ENCODE results near the gene TCP11. TPM values are rescaled to one million over a fixed set of nuclear protein-coding genes. Genes with fewer than 3 reads are reported as not detected.

TCP11 gene
- total and polyA plus RNA-seq, 4 donors = 0.05 to 0.19 TPM; not detected in 2

DNA sequence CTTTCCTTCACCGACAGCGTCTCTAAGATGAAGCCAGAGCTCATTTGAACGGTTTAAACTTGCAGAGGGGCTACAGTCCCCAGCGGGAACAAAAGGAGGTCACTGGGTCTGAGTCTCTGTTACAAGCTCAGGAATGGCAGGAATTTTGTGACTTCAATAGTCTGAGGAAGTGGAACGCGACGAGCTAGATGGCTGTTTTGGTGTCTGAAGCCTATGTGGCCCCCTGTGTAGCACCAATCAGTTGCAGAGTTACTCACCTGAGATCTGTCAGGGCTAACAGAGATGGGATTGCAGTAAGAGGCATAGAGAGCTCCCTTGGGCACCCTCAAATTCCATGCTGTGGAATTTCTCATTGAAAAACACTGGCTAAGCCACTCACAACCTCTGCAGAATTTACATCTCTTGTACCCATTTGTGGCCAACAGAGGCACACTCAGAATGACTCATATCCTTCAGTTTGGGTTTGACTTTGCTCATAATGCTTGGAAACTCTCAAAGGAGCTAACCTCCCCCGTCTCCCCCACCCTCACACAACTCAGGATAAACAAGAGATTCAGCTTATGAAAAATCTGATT is 7.1 kb upstream of the TCP11 start:
- Histone ChIP-seq H3K9me3 (ENCODE audit: control insufficient read depth in 4 of 4, low read length in 3 of 4) (no peaks in the 10 kb centered on the region), H3K27ac (ENCODE audit: low read depth in 1 of 2, low read length in 2 of 2) (no peak overlapping the region), H3K27me3 (ENCODE audit: control insufficient read depth in 4 of 4, insufficient read depth in 4 of 4, low read length in 3 of 4) (no peaks in the 10 kb centered on the region), H3K4me1 (ENCODE audit: control insufficient read depth in 4 of 4, insufficient read depth in 4 of 4, low read length in 3 of 4) (no peaks in the 10 kb centered on the region), H3K4me3 (ENCODE audit: low read depth in 1 of 3, low read length in 3 of 3) (no peak overlapping the region), H3K9ac (ENCODE audit: low read depth in 1 of 2, low read length in 2 of 2) (no peak overlapping the region), H3K36me3 (ENCODE audit: control insufficient read depth in 4 of 4, insufficient read depth in 3 of 4, low read depth in 1 of 4, low read length in 3 of 4) (no peaks in the 10 kb centered on the region)
- 77% methylated on average over 8 of the region's 8 CpGs for WGBS
- DNase-seq (ENCODE audit: low spot score) = no peak
- TF ChIP-seq EGR1 (IDR thresholded peaks at IDR 0.05; ENCODE audit: low read depth in 2 of 2) = no peak
- TF ChIP-seq HNF4G (IDR thresholded peaks at IDR 0.05) = no peak
- TF ChIP-seq HNF4A (conservative IDR thresholded peaks at IDR 0.05) = no peak
- TF ChIP-seq, protein P1, sequence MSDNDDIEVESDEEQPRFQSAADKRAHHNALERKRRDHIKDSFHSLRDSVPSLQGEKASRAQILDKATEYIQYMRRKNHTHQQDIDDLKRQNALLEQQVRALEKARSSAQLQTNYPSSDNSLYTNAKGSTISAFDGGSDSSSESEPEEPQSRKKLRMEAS (IDR thresholded peaks at IDR 0.05) = no peak
- no peak for TF ChIP-seq JUND (IDR thresholded peaks at IDR 0.05)
- TF ChIP-seq FOXA1 (IDR thresholded peaks at IDR 0.05) = no peak
- no peak for TF ChIP-seq RXRA (IDR thresholded peaks at IDR 0.05)
- no peak for TF ChIP-seq YY1 (IDR thresholded peaks at IDR 0.05)
- TF ChIP-seq SP1 (IDR thresholded peaks at IDR 0.05) = no peak
- TF ChIP-seq, protein P2, sequence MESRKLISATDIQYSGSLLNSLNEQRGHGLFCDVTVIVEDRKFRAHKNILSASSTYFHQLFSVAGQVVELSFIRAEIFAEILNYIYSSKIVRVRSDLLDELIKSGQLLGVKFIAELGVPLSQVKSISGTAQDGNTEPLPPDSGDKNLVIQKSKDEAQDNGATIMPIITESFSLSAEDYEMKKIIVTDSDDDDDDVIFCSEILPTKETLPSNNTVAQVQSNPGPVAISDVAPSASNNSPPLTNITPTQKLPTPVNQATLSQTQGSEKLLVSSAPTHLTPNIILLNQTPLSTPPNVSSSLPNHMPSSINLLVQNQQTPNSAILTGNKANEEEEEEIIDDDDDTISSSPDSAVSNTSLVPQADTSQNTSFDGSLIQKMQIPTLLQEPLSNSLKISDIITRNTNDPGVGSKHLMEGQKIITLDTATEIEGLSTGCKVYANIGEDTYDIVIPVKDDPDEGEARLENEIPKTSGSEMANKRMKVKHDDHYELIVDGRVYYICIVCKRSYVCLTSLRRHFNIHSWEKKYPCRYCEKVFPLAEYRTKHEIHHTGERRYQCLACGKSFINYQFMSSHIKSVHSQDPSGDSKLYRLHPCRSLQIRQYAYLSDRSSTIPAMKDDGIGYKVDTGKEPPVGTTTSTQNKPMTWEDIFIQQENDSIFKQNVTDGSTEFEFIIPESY (IDR thresholded peaks at IDR 0.05) = no peak
- TF ChIP-seq, protein P3, sequence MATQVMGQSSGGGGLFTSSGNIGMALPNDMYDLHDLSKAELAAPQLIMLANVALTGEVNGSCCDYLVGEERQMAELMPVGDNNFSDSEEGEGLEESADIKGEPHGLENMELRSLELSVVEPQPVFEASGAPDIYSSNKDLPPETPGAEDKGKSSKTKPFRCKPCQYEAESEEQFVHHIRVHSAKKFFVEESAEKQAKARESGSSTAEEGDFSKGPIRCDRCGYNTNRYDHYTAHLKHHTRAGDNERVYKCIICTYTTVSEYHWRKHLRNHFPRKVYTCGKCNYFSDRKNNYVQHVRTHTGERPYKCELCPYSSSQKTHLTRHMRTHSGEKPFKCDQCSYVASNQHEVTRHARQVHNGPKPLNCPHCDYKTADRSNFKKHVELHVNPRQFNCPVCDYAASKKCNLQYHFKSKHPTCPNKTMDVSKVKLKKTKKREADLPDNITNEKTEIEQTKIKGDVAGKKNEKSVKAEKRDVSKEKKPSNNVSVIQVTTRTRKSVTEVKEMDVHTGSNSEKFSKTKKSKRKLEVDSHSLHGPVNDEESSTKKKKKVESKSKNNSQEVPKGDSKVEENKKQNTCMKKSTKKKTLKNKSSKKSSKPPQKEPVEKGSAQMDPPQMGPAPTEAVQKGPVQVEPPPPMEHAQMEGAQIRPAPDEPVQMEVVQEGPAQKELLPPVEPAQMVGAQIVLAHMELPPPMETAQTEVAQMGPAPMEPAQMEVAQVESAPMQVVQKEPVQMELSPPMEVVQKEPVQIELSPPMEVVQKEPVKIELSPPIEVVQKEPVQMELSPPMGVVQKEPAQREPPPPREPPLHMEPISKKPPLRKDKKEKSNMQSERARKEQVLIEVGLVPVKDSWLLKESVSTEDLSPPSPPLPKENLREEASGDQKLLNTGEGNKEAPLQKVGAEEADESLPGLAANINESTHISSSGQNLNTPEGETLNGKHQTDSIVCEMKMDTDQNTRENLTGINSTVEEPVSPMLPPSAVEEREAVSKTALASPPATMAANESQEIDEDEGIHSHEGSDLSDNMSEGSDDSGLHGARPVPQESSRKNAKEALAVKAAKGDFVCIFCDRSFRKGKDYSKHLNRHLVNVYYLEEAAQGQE (IDR thresholded peaks at IDR 0.05) = no peak
- TF ChIP-seq, protein P4, sequence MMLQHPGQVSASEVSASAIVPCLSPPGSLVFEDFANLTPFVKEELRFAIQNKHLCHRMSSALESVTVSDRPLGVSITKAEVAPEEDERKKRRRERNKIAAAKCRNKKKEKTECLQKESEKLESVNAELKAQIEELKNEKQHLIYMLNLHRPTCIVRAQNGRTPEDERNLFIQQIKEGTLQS (IDR thresholded peaks at IDR 0.05) = no peak
- no peak for TF ChIP-seq FOXA2 (IDR thresholded peaks at IDR 0.05)
- TF ChIP-seq GABPA (IDR thresholded peaks at IDR 0.05 in 1 of 2, conservative IDR thresholded peaks at IDR 0.05 in 1 of 2) = no peak
- TF ChIP-seq NR2F2 (IDR thresholded peaks at IDR 0.05) = no peak

DNA sequence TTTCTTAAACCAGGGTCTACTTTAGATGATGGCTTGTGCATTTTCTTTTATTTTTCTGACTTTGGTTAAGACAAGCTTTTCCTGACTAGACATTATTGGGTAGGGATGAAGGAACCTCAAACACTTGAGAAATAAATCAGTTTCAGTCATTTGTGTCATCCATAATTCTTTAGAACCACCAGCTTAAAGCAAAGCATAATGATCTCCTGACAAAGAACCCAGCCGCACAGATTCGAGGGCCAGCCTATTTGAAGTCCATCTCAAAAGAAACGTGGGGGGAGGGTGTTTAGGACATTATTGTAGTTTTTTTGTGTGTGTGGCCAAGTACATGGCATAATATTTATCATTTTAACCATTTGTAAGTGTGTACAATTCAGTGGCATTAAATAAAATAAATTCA is 6.3 kb upstream of the TCP11 start:
- H3K27ac ChIP-seq (ENCODE audit: low read depth in 1 of 2, low read length in 2 of 2) = no peak overlapping the region
- no peaks in the 10 kb centered on the region for H3K9me3 ChIP-seq (ENCODE audit: control insufficient read depth in 4 of 4, low read length in 3 of 4)
- no peak overlapping the region for H3K4me3 ChIP-seq (ENCODE audit: low read depth in 1 of 3, low read length in 3 of 3)
- TF ChIP-seq FOXA1 (IDR thresholded peaks at IDR 0.05) (no peak), HNF4G (IDR thresholded peaks at IDR 0.05) (no peak), RXRA (IDR thresholded peaks at IDR 0.05) (no peak), EGR1 (IDR thresholded peaks at IDR 0.05; ENCODE audit: low read depth in 2 of 2) (no peak), NR2F2 (IDR thresholded peaks at IDR 0.05) (no peak), YY1 (IDR thresholded peaks at IDR 0.05) (no peak), GABPA (IDR thresholded peaks at IDR 0.05 in 1 of 2, conservative IDR thresholded peaks at IDR 0.05 in 1 of 2) (no peak), SP1 (IDR thresholded peaks at IDR 0.05) (no peak)
- TF ChIP-seq, protein P4 (IDR thresholded peaks at IDR 0.05) = no peak
- TF ChIP-seq, protein P3 (IDR thresholded peaks at IDR 0.05) = no peak
- TF ChIP-seq, protein P1 (IDR thresholded peaks at IDR 0.05) = no peak
- H3K36me3 ChIP-seq (ENCODE audit: control insufficient read depth in 4 of 4, insufficient read depth in 3 of 4, low read depth in 1 of 4, low read length in 3 of 4) = no peaks in the 10 kb centered on the region
- no peaks in the 10 kb centered on the region for H3K27me3 ChIP-seq (ENCODE audit: control insufficient read depth in 4 of 4, insufficient read depth in 4 of 4, low read length in 3 of 4)
- 92% methylated on average over 3 of the region's 3 CpGs for WGBS
- H3K9ac ChIP-seq (ENCODE audit: low read depth in 1 of 2, low read length in 2 of 2) = no peak overlapping the region
- DNase-seq (ENCODE audit: low spot score) = no peak
- H3K4me1 ChIP-seq (ENCODE audit: control insufficient read depth in 4 of 4, insufficient read depth in 4 of 4, low read length in 3 of 4) = no peaks in the 10 kb centered on the region
